ENCODE results near the gene REXO1.

Gene REXO1

DNA sequence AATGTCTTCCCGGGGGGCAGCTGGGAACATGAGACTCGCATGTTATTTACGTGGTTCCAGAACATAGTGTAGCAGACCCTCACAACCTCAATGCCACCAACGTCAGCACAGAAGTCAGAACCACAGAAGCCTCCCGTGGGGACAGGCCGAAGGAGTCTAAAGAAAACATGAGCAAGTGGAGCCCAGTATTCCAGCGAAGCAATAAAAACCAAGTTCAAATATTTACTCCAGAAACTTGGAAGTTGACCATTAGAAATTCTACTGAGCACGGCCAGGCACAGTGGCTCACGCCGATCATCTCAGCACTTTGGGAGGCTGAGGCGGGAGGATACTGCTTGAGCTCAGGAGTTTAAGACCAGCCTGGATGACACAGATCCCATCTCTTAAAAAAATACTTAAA lies 18.3 kb downstream of the REXO1 start:
- DNase-seq (ENCODE audit: low spot score), result no peak

DNA sequence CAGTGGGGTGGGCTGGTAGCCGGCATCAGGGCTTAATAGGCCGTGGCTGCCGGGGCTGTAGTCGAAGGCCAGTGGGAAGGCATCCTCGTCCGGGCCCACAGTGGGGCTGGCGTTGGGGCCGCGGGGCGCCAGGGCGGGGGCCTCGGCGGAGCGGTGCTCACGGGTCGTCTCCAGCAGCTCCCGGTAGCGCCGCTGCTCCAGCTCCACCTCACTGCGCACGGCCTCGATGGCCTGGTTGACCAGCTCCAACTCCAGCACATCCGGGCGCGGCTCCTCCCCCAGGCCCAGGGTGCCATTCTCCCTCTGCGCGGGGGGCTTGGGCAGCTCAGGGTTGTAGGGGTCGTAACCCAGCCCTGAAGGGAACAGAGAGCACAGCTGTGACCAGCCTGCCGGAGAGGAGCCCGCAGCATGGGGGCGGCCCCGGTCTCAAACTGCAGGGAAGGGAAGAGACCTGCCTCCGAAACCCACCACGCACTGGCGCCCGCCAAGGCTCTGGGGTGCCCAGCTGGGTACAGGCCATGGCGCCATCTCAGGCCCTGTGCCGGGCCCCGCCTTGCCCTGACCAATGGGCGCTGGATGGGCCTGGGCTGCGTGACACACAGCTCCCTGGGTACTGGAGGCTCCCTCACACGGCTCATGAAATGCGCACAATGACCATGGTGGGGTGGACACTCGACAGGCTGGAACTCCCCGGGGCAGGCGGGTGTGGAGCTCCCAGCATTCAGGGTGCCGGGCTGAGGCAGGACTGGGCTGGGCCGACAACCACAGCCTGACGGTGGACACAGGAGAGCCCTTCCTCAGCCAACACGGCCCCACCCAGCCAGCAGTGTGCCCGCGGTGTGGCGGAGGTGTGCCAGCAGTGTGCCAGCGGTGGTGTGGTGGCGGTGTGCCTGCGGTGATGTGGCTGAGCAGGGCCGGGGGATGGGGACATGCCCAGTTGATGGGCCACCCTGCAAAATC lies 19.7 kb downstream of the REXO1 start:
- DNase-seq (ENCODE audit: low spot score), result no peak

DNA sequence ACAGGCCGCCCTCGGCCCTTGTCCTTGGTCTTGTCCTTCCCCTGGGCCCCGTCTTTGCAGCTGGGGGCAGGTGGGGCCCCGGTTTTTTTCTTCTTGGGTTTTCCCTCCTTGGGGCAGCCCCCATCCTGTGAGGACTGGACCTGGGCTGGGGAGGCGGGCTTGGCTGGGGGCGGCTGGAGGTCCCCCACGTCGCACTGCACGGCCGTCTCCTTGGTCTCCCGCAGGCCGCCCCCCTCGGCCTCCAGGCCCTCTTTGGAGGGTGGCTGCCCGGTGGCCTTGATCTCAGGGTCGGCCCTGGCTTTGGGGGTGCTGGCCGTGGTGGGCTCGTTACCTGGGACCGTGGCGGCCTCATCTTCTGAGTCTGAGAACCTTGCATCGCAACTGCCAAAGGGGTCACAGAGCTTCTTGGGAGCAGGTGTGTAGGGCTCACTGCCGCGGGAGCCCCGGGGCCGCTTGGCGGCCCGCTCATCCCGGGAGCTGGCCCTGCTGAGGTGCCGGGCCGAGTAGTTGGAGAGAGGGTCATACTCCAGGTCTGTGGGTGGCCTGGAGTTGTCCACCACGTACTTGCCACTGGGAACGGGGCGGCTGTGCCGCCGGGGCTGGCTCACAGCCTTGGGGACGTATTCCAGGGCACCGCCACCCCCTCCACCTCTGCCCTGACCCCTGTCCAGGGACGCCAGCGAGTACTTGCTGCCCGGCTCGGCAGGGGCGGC lies 20.6 kb downstream of the REXO1 start:
- DNase-seq (ENCODE audit: low spot score), result no peak

DNA sequence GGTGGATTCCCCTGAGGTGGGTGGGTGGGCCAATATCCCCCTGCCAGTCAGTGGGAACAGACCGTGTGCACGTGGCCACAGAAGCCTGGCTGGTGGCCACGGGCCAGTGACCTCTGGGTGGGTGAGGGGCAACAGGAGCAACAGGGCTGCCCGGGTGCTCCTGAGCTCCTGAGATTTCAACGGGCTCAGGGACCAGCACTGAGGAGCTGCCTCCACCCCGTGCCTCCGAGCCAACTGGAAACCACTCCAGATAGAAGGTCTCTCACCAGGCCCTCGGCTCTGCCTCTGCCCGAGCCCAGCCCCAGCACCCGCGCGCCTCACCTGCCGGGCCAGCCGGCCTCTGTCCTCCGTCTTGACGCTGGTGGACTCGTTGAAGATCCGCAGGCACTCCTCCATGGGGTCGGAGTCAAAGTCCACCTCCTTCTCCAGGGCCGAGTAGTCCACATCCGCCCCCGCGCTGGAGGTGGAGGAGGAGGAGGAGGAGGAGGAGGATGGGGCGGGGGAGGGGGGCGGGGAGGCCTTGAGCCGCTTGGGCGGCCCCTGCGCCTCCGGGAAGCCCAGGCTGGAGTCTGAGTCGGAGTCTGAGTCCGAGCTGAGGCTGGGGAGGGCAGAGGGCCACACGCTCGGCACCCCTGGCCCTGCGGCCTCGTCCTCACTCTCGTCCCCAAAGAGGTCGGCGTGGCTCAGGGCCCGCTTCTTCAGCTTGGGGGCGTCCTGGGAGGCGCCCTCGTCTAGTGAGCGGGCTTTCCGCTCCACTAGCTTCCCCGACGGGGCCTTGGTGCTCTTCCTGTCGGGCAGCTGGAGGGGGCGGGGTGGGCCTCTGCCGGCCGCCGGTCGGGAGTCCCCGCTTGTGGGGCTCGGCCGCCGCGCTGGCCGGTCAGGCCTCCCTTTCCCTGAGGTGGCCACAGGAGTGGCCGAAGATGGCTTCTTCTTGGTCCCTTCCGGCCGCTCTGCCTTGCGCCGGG lies 21.4 kb downstream of the REXO1 start:
- no peak for DNase-seq (ENCODE audit: low spot score)

DNA sequence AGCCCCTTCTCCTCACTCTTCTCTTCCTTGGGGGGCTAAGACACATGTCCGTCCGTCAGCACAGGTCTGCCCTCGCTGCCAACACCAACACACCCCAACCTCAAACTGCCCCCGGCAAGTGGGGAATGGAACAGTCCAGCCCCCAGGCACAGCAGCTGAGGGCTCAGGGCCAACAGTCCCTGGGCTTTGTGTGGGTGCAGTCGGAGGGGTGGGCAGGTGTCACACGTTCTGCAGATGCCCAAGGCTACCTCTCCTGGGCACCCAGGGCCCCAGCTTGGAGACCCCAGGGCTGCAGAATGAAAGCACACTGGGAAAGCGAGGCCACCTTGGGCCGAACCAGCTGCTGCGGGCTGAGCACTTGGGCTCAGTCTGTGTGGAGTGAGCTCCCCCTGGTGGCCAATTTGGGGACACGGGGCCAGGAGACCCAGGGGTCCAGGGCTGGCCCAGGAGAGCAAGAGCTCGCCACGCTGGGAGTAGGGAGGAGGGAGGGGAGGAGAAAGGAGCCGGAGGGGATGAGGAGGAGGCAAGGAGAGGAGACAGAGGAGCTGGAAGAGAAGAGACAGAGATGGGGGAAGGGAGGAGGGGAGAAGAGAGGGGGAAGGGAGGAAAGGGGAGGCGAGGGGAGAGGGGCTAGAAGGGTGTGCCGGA lies 22.2 kb downstream of the REXO1 start:
- DNase-seq (ENCODE audit: low spot score), result peak; percentile 81

DNA sequence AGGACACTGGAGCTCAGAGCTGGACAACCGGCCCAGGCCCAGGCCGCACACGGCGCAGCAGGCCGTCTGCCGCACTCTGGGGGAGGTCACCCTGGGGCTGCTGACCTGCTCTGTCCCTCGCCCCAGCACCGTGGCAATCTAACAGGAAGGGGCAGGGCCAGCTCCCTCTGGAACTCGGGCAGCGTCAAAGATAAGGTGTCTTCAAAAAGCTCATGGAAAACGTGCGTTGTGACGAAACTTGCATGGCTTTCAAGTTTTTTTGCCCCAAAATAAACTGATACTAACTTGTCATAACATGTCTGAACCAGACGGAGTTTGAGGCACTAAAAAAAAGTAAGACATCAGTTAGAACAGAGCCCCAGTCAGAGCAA lies 24.0 kb downstream of the REXO1 start:
- DNase-seq (ENCODE audit: low spot score), result no peak

DNA sequence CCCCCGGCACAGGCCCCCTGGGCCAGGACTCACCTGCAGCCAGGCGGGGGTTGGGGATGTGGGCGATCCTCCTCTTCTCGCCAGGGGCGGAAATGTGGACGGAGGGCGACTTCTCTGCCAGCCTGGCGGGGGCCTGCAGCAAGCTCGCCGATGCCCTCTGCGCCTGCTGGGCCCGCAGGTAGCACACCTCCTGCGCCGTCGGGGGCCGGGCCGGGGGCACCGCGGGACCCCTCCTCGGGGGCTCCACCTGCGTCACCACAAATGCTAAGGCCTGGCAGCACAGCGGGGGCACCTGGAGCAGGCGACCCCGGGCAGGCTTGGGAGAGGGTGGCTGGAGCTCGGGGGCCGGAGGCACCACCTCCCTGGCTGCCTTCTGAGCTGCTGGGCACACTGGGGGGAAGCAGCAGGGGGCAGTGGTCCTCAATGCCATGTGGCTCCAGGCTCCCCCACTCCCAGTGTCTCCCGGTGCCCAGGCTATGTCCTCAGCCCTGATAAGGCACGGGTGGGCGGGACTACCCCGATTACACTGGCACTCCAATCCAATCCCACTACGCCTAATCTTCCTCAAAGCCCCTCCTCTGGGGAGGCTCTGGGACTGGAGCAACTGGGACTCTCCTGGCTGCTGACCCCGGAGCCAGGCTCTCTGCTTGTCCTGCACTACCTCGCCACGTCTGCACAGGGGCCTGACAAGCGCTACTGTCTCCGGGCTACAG lies 24.6 kb downstream of the REXO1 start:
- DNase-seq (ENCODE audit: low spot score), result no peak

DNA sequence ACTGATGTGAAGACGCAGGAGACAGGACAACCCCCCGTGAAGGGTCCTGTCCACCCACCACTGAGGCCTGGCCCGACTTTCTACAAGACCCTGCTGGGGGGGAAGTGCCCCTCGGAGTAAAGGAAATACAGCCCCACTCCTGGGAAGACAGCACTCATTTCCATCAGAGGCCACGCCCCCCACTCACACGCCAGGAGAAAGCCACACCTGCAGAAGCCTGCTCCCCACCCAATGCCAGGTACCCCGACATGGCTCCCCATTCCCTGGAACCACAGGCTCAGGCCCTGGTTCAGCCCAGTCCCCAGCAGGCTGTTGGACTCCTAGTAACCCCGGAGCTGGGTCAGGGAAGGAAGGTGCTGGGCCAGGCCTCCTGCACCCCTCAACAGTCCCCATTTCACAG lies 25.3 kb downstream of the REXO1 start:
- no peak for DNase-seq (ENCODE audit: low spot score)

DNA sequence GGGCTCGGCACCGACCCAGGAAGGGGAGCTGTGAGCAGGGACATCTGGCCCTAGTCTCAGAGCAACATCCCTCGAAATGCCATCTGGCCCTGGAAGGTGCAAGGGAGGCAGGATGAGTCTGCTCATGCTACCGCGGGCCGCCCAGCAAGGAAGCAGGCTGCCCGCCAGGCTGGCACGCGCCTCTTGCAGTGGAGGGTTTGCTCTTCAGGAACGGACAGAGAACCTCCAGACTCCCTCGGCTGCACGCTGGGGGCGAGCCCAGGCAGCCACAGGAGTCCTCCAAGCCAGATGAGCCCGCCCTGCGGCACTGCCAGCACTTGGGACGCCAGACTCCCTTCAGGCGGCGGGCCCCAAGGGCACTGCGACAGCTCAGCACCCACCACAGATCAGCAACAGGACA lies 26.1 kb downstream of the REXO1 start:
- DNase-seq (ENCODE audit: low spot score), result no peak

DNA sequence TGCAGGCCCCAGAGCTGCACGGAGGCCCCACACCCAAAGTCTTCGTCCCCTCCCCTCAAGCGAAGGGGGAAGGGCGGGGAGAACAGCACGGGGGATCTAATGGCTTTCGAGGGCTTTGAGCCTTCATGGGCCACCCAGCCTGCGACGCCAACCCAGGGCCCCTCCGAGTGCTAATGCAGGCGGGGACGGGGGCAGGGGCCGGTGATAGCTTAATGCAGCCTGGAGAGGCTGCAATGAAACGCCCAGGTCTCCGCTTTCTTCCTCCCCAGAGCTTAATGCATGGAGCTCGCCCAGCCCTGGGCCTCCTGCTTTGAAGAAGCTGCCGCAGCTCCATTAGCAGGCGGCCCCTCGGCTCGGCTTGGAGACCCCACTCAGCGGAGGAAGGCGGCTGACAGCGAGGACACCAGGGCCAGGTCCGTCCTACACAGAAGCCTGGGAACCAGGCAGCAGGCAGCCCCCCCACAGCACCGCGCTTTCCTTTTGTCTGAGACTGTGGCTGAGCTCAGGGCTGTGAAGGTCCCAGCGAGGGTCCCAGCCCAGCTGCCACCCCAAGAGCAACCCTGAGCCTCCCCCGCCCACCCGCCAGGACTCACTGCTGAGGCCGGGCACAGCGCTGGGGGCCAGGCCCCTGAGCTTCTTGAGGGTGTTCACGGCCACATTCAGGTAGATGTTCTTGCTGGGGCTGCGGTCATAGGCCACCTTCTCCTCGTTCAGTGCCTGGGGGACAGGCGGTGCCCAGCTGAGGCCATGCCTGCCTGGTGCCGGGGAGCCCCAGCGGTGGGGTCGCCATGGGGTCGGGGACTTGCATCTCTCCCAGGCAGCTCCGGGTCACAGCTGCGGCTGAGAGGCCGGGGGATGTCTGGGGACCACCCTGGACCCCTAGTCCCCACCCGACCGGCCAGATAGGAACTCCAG lies 28.7 kb downstream of the REXO1 start:
- no peak for DNase-seq (ENCODE audit: low spot score)

DNA sequence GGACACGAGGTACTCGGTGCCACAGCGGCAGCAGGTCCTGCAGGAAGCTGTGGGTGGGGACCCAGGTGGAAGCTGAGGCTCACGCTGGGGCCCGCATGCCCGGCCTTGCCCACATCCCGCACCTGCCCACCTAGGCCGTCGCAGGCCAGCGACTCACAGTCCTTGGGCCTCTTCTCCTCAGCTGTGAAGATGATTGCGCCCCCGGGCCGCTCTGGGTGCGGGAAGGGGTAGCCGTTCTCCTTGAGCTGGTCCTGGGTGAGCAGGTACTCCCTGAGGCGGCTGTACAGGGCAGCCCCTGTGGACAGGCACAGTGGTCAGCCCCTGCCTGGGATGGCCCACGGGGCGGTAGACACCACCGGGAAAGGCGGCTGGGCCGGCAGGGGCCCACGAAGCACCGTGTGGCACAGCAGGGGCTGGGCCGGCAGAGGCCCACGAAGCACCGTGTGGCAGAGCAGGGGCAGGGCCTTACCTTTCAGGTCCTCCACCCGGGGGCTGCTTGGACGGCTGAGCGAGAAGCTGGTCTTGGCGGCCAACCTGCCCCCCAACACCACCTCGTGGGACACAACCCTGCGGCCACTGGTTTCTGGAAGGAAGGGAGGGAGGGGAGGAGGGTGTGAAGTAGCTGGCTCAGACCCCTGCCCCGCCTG lies 29.6 kb downstream of the REXO1 start:
- no peak for DNase-seq (ENCODE audit: low spot score)

DNA sequence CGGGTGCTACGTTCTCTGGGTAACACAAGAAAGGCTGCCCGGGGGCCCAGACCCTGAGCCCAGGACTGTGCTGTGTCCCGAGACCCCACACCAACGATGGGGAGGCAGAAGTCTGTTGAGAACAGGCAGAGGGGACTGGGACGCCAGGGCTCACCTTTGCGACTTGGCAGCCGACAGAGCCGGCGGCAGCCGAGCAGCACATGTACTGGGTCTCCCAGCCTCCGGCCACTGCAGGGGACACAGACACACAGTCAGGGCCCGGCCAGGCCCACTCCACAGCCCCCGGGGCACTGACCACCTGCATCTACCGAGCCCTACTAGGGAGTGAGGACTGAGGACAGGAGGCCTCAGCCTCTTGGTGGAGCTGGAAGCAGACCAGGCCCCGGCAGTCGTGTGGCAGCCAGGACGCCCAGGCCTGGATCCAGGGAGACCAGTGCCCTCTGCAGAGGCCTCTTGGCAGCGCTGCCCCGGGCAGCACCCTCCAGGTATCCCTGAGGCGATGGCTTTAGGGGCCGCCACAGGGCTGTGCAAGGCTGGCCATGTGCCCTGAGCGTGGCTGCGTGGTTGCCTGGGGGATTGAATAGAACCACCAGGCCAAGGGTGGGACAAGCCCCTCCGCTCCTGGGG lies 30.6 kb downstream of the REXO1 start:
- no peak for DNase-seq (ENCODE audit: low spot score)

DNA sequence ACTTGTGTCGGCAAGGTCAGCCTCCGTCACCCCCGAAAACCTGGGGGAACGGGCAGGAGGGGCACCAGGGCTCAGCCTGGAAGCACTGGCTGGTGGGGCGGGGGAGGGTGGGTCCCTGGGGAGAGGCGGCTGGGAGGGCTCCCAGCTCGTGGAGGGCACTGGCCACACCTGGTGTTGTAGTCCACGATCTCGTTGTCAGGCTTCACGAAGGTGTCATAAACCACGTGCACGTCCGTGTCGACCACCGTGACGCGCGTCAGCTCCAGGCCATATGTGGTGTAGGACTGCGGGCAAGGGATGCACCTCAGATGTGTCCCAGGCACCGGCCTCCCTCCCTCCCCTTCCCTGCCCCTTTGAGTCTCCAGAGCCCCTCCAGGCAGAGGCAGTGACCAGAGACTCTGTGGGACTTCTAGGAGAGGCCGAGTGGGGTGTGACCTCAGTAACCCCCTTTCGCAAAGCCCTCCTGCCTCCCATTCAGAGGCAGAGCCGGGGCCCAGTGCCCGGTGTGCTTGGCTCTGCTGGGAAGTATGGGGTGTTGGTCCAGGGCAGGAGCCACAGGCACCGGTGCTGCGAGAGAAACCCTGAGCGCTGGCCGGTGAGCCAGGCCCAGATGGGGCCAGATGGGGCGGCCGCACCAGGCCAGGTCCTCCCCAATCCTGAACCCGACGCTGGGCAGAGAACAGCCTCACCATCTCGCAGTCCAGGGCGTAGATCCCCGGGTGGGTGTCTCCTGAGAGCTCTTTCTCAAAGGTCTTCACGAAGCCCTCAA lies 31.6 kb downstream of the REXO1 start:
- DNase-seq (ENCODE audit: low spot score), result no peak

DNA sequence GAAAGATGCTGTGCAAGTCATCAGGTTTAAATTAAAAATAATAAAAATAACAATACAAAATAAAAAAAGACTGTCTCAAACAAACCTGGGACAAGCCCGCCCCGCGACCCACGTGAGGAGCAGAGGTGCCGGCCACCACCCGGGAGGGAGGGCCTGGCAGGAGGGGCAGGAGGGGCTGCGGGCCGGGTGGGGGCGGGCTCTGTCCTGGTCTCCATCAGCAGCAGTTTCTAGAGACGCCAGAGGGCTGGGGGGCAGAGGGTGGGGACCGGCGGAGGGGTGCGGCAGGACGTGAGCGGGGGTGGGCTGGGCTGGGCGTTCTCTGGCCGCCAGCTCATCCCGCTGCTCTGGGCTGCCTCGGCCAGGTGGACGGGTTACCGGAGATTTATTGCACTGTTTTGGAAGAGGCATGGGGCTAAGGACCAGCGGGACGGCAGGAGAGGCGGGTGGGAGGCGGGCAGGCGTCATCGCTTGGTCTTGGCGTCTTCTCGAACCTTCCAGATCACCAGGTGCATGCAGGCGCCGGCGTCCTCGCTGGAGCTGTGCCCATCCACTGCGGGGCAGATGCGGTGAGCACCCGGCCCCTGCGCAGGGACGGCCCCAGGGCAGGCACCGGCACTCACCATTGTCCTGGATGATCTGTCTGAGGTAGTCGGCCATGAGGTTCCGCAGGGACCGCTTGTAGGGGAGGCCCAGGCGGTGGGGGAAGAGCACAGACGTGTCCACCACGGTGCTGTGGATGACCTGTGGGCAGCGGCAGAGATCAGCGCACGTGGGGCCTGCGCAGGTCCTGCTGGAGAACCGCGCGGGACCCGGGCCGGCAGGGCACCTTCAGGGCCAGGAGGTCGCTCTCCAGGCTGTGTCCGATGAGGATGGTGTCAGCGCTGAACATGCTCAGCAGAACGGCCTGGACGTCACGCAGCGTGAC lies 32.4 kb downstream of the REXO1 start:
- DNase-seq (ENCODE audit: low spot score), result no peak

DNA sequence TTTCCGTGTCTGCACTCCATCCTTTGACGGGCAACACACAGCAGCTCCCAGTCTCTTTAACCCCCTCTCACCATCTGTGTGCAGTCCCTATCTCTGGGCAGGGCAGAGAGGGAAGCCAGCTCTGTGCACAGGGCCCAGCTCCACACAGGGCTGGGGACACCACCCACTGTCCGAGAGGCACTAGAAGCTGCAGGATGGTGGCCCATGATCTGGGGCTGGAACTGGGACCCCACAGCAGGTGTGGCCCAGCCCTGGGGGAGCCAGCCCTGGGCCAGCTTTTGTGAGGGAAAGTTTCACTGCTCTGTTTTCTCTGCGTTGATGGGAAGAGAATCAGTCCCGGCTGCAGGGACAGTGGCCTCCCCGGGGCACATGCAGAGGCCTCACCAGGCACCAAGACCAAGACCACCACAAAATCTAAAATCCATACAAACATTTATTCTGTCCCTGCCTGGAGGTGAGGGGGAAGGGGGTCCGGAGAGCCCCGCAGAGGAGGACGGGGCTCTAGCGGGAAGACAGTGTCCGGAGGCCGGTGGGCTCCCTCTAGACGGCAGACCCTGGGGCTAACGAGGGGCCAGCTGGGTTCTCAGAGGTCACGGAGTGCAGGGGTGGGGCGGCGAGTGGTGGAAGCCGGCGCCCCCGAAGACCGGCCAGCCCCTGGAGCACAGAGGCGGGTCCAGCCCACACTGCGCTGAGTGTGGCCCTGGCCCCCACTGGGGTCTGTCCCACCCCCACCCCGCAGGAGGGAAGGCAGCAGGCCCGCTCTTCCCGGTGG lies 33.3 kb downstream of the REXO1 start:
- no peak for DNase-seq (ENCODE audit: low spot score)

DNA sequence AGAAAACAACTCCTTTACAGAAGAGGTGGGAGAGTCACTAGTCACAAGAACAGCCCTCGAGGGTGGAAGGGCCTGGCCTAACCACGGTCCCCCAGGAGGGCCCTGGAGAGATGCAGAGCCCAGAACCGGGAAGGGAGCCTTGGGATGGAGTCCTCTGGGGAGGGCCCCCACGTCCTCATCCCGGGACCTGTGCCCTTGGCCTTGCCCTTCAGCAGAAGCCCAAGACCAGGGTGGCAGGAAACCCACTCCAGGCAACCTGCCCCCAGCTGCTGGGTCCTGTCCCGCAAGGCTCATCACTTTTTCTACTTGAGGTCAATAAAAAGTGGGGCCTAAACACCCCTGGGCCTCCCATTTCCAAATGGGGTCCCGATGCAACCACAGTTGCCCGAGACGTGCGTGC lies 33.9 kb downstream of the REXO1 start:
- no peak for DNase-seq (ENCODE audit: low spot score)

Measured in SK-N-DZ (cell line).